GM23248 (cell line): ENCODE measurements around the gene UBAC2. TPM values are rescaled to one million over a fixed set of nuclear protein-coding genes. Genes with fewer than 3 reads are reported as not detected.

ENCODE experiments used
- DNase-seq: peaks from one replicate; pipeline ENCODE4 v3.0.0-alpha.2; 2015
- H2AFZ ChIP-seq: fragments of 200-600 bp; sonication (generic); 2 replicates; pipeline ENCODE4 v1.6.1; 2016; ENCODE audit warnings: antibody characterized with exemption
- H3F3A ChIP-seq: fragments of 200-600 bp; sonication (generic); 2 replicates; pipeline ENCODE4 v1.6.1; 2016; ENCODE audit warnings: mild to moderate bottlenecking, antibody characterized with exemption, mixed run types; ENCODE audit not compliant: insufficient read depth
- H3K27ac ChIP-seq: fragments of 200-600 bp; sonication (generic); 2 replicates; pipeline ENCODE4 v1.5.1; 2016; ENCODE audit warnings: mild to moderate bottlenecking
- H3K27me3 ChIP-seq: fragments of 200-600 bp; sonication (generic); replicated peaks from 2 replicates; pipeline ENCODE4 v1.6.1; 2016; ENCODE audit warnings: mild to moderate bottlenecking; ENCODE audit not compliant: insufficient read depth
- H3K36me3 ChIP-seq: fragments of 200-600 bp; sonication (generic); 2 replicates; pipeline ENCODE4 v1.6.1; 2016; ENCODE audit warnings: low read depth, mild to moderate bottlenecking
- H3K4me1 ChIP-seq: fragments of 200-600 bp; sonication (generic); 2 replicates; pipeline ENCODE4 v1.6.1; 2016; ENCODE audit warnings: mild to moderate bottlenecking; ENCODE audit not compliant: insufficient read depth
- H3K4me2 ChIP-seq: fragments of 200-600 bp; sonication (generic); one replicate; pipeline ENCODE4 v1.6.1; 2016; ENCODE audit warnings: mild to moderate bottlenecking; ENCODE audit not compliant: unreplicated experiment
- H3K4me3 ChIP-seq: fragments of 200-600 bp; sonication (generic); 2 replicates; pipeline ENCODE4 v1.5.1; 2016; ENCODE audit warnings: mild to moderate bottlenecking
- H3K79me2 ChIP-seq: fragments of 200-600 bp; sonication (generic); 2 replicates; pipeline ENCODE4 v1.6.1; 2016; ENCODE audit warnings: mild to moderate bottlenecking; ENCODE audit not compliant: insufficient read depth
- H3K9ac ChIP-seq: fragments of 200-600 bp; sonication (generic); 2 replicates; pipeline ENCODE4 v1.6.1; 2016; ENCODE audit warnings: mild to moderate bottlenecking
- H3K9me2 ChIP-seq: fragments of 200-600 bp; sonication (generic); 2 replicates; pipeline ENCODE4 v1.6.1; 2016; ENCODE audit warnings: mixed run types, mild to moderate bottlenecking, moderate library complexity; ENCODE audit not compliant: insufficient read depth
- H3K9me3 ChIP-seq: fragments of 200-600 bp; sonication (generic); one replicate; pipeline ENCODE4 v1.6.1; 2017; ENCODE audit warnings: low read depth
- H4K20me1 ChIP-seq: fragments of 200-600 bp; sonication (generic); 2 replicates; pipeline ENCODE4 v1.6.0; 2016; ENCODE audit not compliant: insufficient read depth
- EZH2 ChIP-seq: fragments of 200-600 bp; sonication (generic); IDR thresholded peaks from 2 replicates; pipeline ENCODE4 v1.6.1; 2018; ENCODE audit warnings: antibody characterized with exemption, mild to moderate bottlenecking; ENCODE audit not compliant: insufficient read depth, poor library complexity, severe bottlenecking
- EZH2phosphoT487 ChIP-seq: fragments of 200-600 bp; sonication (generic); IDR thresholded peaks from 2 replicates; pipeline ENCODE4 v1.6.1; 2018; ENCODE audit warnings: antibody characterized with exemption, moderate library complexity, mild to moderate bottlenecking, low read depth; ENCODE audit not compliant: insufficient read depth
- WGBS, 2 experiments: methylation state at CpG; one replicate each; pipeline ENCODE4 v1.1.6; 2015 to 2017; ENCODE audit warnings: low lambda C conversion rate in 2 of 2, low coverage in 1 of 2; ENCODE audit errors: missing lambda C conversion rate in 2 of 2; 5-methylcytosine and 5-hydroxymethylcytosine counted together
- in situ Hi-C: fragments of 300-500 bp; cut with MboI; formaldehyde crosslinking; loops from 2 replicates; pipeline ENCODE4 v1.15.0; 2020
- polyA plus RNA-seq: library from polyadenylated mRNA; unstranded; fragments of >200 nt; fragmentation: Nextera tagmentation; extraction: Ambion mirVana; gene quantifications from 2 replicates; pipeline ENCODE4 v1.2.1, GENCODE V29; 2016
- total RNA-seq: library from RNA; depleted of rRNA; stranded (reverse); fragments of >200 nt; shearing (Covaris generic); gene quantifications from 2 replicates; pipeline ENCODE4 v1.2.3, GENCODE V29; 2014

UBAC2 gene
- total and polyA plus RNA-seq, 2 experiments from 2014 or later, result 66.1 to 95.9 TPM

DNA sequence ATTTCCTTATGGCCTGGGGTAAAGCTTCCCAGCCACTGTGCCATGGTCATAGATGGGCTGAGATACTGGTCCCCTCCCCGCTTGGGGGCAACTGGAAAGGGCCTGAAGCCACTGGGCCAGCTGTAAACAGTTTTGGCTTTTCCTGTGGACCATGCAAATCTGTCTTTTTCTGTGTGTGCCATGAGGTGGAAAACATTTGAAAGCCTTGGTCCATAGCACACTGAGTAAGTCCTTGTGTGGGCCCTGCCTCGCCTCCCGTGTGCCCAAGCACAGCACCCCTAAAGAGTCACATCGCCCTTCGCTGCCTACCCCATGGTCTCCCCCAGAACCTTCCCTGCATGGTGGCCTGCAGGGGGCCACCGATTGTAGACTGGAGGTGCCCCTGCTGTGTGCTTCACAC is 158.9 kb downstream of the UBAC2 start:
- Histone ChIP-seq H3K27ac (no peak overlapping the region), H3K4me2 (no peak overlapping the region), H3K36me3 (no peaks in the 10 kb centered on the region), H3K4me3 (no peak overlapping the region), H3K79me2 (no peaks in the 10 kb centered on the region), H4K20me1 (no peaks in the 10 kb centered on the region), H3K9me3 (no peaks in the 10 kb centered on the region), H3K27me3 (no peaks in the 10 kb centered on the region), H2AFZ (no peak overlapping the region), H3K9ac (no peak overlapping the region), H3K9me2 (no peaks in the 10 kb centered on the region), H3F3A (peaks cover 5% of the 10 kb centered on the region), H3K4me1 (peaks cover 10% of the 10 kb centered on the region)
- in situ Hi-C loops, result no loop called here
- DNase-seq, result no peak
- WGBS, 2 experiments, result 82 to 83% methylated on average over 6 of the region's 6 CpGs
- TF ChIP-seq EZH2phosphoT487 (no peak), EZH2 (no peak)

DNA sequence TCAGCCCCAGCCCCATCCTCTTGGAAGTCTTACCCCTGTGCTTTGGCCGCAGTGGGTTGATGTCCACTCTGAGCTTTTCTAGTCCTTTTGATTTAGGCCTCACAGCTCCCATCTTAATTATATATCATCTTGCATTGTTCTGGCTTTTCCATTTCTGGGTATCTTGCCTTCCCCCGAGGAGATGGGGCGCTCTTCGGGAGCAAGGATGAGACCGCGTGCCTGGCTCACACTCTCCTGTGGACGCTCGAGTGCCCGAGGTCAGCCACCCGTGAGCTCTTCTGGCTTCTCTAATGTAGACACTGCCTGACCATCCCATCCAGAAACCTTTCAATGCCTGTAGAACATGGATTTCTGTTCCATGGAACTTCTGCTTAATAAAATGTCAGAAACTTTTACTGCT is 160.0 kb downstream of the UBAC2 start:
- H3K9ac ChIP-seq, result no peak overlapping the region

DNA sequence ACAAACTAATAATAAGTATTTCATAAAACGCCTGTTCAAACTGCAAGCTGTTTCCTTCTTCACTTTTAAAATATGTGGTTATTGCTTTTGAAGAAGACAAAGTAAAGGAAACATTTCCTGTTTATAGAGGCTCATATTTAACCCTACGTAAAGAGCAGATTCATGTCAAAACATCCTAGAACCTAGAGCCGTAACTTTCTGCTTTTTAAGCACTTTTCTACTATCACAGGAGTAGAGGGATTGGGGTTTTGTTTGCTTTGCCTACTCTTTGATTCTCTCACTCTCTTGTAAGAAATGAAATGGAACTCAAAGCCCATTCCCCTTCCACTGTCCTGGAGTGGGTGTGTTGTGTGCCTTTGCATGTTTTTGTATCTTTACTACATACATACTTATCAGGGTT is 160.5 kb downstream of the UBAC2 start:
- Histone ChIP-seq H3F3A (peaks cover 5% of the 10 kb centered on the region), H3K4me3 (no peak overlapping the region), H3K4me2 (no peak overlapping the region), H3K4me1 (peaks cover 10% of the 10 kb centered on the region), H3K27me3 (no peaks in the 10 kb centered on the region), H2AFZ (no peak overlapping the region), H4K20me1 (no peaks in the 10 kb centered on the region), H3K27ac (no peak overlapping the region), H3K9me3 (no peaks in the 10 kb centered on the region), H3K79me2 (no peaks in the 10 kb centered on the region), H3K9ac (no peak overlapping the region), H3K36me3 (no peaks in the 10 kb centered on the region), H3K9me2 (no peaks in the 10 kb centered on the region)
- no peak for DNase-seq
- WGBS, 2 experiments, result 88 to 91% methylated on average over 3 of the region's 3 CpGs
- no peak for TF ChIP-seq EZH2phosphoT487
- no peak for TF ChIP-seq EZH2
- in situ Hi-C loops, result no loop called here

More for the DNA sequence above, 160.0 kb downstream of the UBAC2 start:
- Histone ChIP-seq H3K36me3 (no peaks in the 10 kb centered on the region), H3K27me3 (no peaks in the 10 kb centered on the region), H3F3A (peaks cover 5% of the 10 kb centered on the region), H3K4me1 (peaks cover 10% of the 10 kb centered on the region), H3K4me2 (no peak overlapping the region), H3K27ac (no peak overlapping the region), H3K79me2 (no peaks in the 10 kb centered on the region), H4K20me1 (no peaks in the 10 kb centered on the region), H3K9me3 (no peaks in the 10 kb centered on the region), H3K4me3 (no peak overlapping the region), H3K9me2 (no peaks in the 10 kb centered on the region), H2AFZ (no peak overlapping the region)
- TF ChIP-seq EZH2, result no peak
- TF ChIP-seq EZH2phosphoT487, result no peak
- in situ Hi-C loops, result no loop called here
- 87 to 91% methylated on average over 10 of the region's 10 CpGs for WGBS, 2 experiments
- DNase-seq, result no peak

DNA sequence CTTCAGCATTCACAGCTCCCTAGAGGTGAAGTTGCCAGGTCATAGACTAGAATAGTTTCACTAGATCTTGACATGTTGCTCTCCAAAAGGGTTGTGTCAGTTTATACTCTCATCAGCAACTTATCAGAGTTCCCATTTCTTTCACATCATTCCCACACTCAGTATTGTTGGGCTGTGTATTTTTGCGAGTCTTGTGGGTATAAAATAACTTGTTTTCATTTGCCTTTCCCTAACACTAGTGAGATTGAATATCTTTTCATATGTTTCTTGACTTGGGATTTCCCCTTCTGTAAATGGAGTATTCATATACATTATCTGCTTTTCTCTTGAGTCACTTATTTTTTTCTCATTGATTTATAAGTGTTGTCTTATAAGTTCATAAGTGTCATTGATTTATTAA is 161.7 kb downstream of the UBAC2 start:
- Histone ChIP-seq H3F3A (peaks cover 5% of the 10 kb centered on the region), H3K27ac (no peak overlapping the region), H3K9ac (no peak overlapping the region), H3K27me3 (no peaks in the 10 kb centered on the region), H3K4me1 (peaks cover 6% of the 10 kb centered on the region), H3K9me3 (no peaks in the 10 kb centered on the region), H2AFZ (no peak overlapping the region), H3K4me3 (no peak overlapping the region), H3K79me2 (no peaks in the 10 kb centered on the region), H3K36me3 (no peaks in the 10 kb centered on the region), H3K9me2 (no peaks in the 10 kb centered on the region), H3K4me2 (no peak overlapping the region), H4K20me1 (no peaks in the 10 kb centered on the region)
- WGBS, 2 experiments, result 91 to 100% methylated on average over 1 of the region's 1 CpG
- in situ Hi-C loops, result no loop called here
- no peak for DNase-seq
- TF ChIP-seq EZH2phosphoT487, result no peak
- no peak for TF ChIP-seq EZH2

DNA sequence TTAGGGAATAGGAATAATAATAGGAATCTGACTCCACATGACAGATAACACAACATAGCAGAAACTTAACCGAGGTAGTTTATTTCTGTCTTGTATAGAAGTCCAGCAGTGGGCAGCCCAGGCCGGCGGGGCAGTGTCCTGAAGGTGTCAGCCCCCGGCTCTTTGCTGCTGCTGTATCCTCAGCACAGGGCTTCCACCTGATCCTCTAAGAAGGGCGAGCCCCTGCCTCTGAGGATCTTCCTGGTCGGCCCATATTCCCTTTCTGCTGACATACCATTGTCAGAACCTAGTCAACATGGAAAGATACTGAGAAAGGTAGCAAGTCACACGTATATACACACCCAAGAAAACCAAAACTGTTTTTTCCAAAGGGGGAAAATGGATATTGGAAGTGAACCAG is 162.7 kb downstream of the UBAC2 start:
- no peaks in the 10 kb centered on the region for H3K79me2 ChIP-seq
- no peak overlapping the region for H3K4me3 ChIP-seq
- H4K20me1 ChIP-seq, result no peaks in the 10 kb centered on the region
- no peaks in the 10 kb centered on the region for H3K9me2 ChIP-seq
- H3K27me3 ChIP-seq, result no peaks in the 10 kb centered on the region
- H3K4me2 ChIP-seq, result no peak overlapping the region
- no peaks in the 10 kb centered on the region for H3K9me3 ChIP-seq
- no peaks in the 10 kb centered on the region for H3F3A ChIP-seq
- H3K27ac ChIP-seq, result no peak overlapping the region
- TF ChIP-seq EZH2 (no peak), EZH2phosphoT487 (no peak)
- in situ Hi-C loops, result no loop called here
- no peaks in the 10 kb centered on the region for H3K4me1 ChIP-seq
- WGBS, 2 experiments, result 88 to 90% methylated on average over 7 of the region's 7 CpGs
- no peak overlapping the region for H2AFZ ChIP-seq
- no peak overlapping the region for H3K9ac ChIP-seq
- DNase-seq, result no peak
- no peaks in the 10 kb centered on the region for H3K36me3 ChIP-seq
